ENCODE measurements around the gene GLRA1. TPM values are rescaled to one million over a fixed set of nuclear protein-coding genes. Genes with fewer than 3 reads are reported as not detected.
"Not testable (repeated sequence)": the region's sequence is repeated elsewhere in the genome, so short reads cannot be mapped to it uniquely, and the experiment has no call there.

The GLRA1 gene
- total RNA-seq, 1 donor from 2014 or later, result not detected

- no peak overlapping the region for H3K4me3 ChIP-seq
- no peaks in the 10 kb centered on the region for H3K27me3 ChIP-seq (ENCODE audit: low read depth)
- TF ChIP-seq CTCF (IDR thresholded peaks at IDR 0.05; ENCODE audit: borderline replicate concordance), result no peak
- H3K36me3 ChIP-seq, result peaks cover 97% of the 10 kb centered on the region
- intact Hi-C loops (cut with micrococcal nuclease), result no loop called here
- H3K9me3 ChIP-seq (replicated peaks), result no peaks in the 10 kb centered on the region
- no peak for DNase-seq
- H3K27ac ChIP-seq (replicated peaks), result no peak overlapping the region
- H3K4me1 ChIP-seq, result peaks cover 13% of the 10 kb centered on the region
These were observed 131.3 kb downstream of the GLRA1 start for GRCh38 chr5:151793358-151793757.

DNA sequence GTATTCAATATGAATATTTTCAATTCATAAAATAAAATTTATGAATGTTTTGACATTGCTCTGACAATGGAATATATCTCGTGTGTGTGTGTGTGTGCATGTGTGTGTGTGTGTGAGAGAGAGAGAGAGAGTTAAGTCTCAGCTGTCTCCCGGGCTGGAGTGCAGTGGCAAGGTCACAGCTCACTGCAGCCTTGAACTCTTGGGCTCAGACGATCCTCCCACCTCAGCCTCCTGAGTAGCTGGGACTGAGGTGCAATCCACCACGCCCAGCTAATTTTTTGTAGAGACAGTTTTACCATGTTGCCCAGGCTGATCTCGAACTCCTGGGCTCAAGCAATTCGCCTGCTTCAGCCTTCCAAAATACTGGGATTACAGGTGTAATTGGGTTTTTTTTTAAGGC lies 136.8 kb downstream of the GLRA1 start:
- Histone ChIP-seq H3K36me3 (peaks cover 58% of the 10 kb centered on the region), H3K4me1 (peaks cover 36% of the 10 kb centered on the region), H3K27ac (replicated peaks) (no peak overlapping the region), H3K9me3 (replicated peaks) (no peaks in the 10 kb centered on the region), H3K4me3 (no peak overlapping the region), H3K27me3 (ENCODE audit: low read depth) (no peaks in the 10 kb centered on the region)
- TF ChIP-seq CTCF (IDR thresholded peaks at IDR 0.05; ENCODE audit: borderline replicate concordance), result no peak
- DNase-seq, result no peak
- intact Hi-C loops (cut with micrococcal nuclease), result no loop called here

DNA sequence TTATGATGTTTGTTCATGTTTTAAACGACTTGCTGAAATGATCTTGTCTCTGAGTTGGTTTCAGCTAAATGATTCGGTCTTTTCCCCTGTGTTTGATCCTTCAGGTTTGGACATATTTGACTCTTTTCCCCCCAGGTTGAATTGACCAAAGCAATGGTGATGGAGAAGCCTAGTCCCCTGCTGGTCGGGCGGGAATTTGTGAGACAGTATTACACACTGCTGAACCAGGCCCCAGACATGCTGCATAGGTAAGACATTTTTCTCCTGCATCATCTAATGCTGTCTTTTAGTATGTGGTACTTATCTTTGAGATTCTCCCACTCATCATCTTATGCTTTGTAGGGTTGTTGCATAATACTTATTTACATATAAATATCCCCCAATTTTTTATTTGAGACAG lies 138.2 kb downstream of the GLRA1 start:
- Histone ChIP-seq H3K27ac (replicated peaks) (no peak overlapping the region), H3K9me3 (replicated peaks) (no peaks in the 10 kb centered on the region), H3K27me3 (ENCODE audit: low read depth) (no peaks in the 10 kb centered on the region), H3K4me3 (no peak overlapping the region), H3K36me3 (peaks cover 45% of the 10 kb centered on the region), H3K4me1 (peaks cover 48% of the 10 kb centered on the region)
- DNase-seq, result no peak
- no peak for TF ChIP-seq CTCF (IDR thresholded peaks at IDR 0.05; ENCODE audit: borderline replicate concordance)
- intact Hi-C loops (cut with micrococcal nuclease), result no loop called here

DNA sequence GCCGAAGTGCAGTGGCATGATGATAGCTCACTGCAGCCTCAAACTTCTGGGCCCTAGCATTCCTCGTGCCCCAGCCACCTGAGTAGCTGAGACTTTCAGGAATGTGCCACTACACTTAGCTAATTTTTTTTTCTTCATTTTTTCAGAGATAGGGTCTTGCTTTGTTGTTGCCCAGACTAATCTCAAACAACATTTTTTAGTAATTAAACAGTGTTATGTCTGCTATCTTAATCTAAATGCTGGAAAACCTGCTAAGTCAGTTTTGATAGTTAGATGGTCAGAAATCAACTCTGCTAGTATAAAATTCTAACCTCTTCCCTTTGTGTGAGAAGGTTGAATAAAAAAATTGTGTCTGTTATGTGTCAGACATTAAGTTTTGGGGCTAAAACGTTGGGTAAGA lies 140.5 kb downstream of the GLRA1 start:
- Histone ChIP-seq H3K36me3 (peaks cover 22% of the 10 kb centered on the region), H3K9me3 (replicated peaks) (no peaks in the 10 kb centered on the region), H3K27ac (replicated peaks) (no peak overlapping the region), H3K4me1 (peaks cover 66% of the 10 kb centered on the region), H3K27me3 (ENCODE audit: low read depth) (no peaks in the 10 kb centered on the region), H3K4me3 (no peak overlapping the region)
- intact Hi-C loops (cut with micrococcal nuclease), result no loop called here
- no peak for TF ChIP-seq CTCF (IDR thresholded peaks at IDR 0.05; ENCODE audit: borderline replicate concordance)
- no peak for DNase-seq

DNA sequence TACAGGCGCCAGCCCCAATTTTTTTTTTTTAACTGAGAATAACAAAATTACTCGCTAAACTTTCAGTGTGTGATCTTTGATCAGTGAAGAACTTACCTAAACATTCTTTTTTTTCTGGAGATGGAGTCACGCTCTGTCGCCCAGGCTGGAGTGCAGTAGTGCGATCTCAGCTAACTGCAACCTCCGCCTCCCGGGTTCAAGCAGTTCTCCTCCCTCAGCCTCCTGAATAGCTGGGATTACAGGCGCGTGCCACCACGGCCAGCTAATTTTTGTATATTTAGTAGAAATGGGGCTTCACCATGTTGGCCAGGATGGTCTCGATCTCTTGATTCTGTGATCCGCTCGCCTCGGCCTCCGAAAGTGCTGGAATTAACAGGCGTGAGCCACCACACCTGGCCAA lies 141.0 kb downstream of the GLRA1 start:
- DNase-seq; intact Hi-C loops (cut with micrococcal nuclease); H3K27ac ChIP-seq (replicated peaks); H3K9me3 ChIP-seq (replicated peaks); H3K4me3 ChIP-seq; H3K27me3 ChIP-seq (ENCODE audit: low read depth): not testable (repeated sequence)
- peaks cover 19% of the 10 kb centered on the region for H3K36me3 ChIP-seq
- H3K4me1 ChIP-seq, result peaks cover 71% of the 10 kb centered on the region

DNA sequence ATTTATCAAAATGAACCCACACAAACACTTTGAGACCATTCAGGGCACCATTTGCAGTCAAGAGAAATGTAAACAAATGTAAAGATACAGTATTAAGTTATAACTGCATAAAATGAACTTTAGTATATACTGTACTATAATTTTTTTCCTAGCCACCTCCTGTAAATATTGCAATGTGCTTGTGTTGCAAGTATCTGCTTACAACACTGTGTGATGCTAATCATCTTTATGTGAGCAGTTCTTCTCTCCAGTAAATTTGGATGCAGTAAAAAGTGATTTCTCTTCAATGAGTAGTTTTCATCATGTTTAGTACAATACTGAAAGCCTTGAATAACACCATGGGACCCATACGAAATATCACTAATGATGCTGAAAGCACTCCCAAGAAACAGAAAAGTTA lies 143.4 kb downstream of the GLRA1 start:
- H3K4me3 ChIP-seq, result no peak overlapping the region
- TF ChIP-seq CTCF (IDR thresholded peaks at IDR 0.05; ENCODE audit: borderline replicate concordance), result no peak
- intact Hi-C loops (cut with micrococcal nuclease), result no loop called here
- no peak overlapping the region for H3K27ac ChIP-seq (replicated peaks)
- H3K36me3 ChIP-seq, result peaks cover 7% of the 10 kb centered on the region
- peaks cover 95% of the 10 kb centered on the region for H3K4me1 ChIP-seq
- no peak for DNase-seq
- no peaks in the 10 kb centered on the region for H3K27me3 ChIP-seq (ENCODE audit: low read depth)
- H3K9me3 ChIP-seq (replicated peaks), result no peaks in the 10 kb centered on the region

Data from left ventricle myocardium inferior (tissue), 1 donor.